GM12875 (cell line): ENCODE data around the gene NHLRC2.

Source experiments
- H3K4me3 ChIP-seq: one replicate; pipeline ENCODE4 v1.5.1; 2011; ENCODE audit warnings: low read depth, low read length, control low read depth
- TF ChIP-seq, protein P1 (sequence below): IDR thresholded peaks from 2 replicates; pipeline ENCODE4 v1.5.1; 2011; ENCODE audit warnings: low read depth, mild to moderate bottlenecking, control low read depth, inconsistent platforms, low read length, moderate library complexity, borderline replicate concordance; ENCODE audit not compliant: insufficient read depth

The NHLRC2 gene

DNA sequence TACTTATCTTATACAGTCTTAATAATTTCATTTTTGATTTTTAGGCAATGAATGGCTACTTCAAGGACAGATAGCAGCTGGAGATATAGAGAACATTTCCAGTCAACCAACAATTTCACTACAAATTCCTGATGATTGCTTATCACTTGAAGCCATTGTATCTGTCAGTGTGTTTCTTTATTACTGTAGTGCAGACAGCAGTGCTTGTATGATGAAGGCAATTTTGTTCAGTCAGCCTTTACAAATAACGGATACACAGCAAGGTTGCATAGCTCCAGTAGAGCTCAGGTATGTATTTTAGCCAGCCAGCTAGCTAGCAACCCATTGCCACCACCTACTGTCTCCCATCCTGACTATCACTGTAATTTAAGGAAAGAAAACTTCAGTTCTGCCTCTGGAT, 53.8 kb downstream of the NHLRC2 start:
- TF ChIP-seq, protein P1, sequence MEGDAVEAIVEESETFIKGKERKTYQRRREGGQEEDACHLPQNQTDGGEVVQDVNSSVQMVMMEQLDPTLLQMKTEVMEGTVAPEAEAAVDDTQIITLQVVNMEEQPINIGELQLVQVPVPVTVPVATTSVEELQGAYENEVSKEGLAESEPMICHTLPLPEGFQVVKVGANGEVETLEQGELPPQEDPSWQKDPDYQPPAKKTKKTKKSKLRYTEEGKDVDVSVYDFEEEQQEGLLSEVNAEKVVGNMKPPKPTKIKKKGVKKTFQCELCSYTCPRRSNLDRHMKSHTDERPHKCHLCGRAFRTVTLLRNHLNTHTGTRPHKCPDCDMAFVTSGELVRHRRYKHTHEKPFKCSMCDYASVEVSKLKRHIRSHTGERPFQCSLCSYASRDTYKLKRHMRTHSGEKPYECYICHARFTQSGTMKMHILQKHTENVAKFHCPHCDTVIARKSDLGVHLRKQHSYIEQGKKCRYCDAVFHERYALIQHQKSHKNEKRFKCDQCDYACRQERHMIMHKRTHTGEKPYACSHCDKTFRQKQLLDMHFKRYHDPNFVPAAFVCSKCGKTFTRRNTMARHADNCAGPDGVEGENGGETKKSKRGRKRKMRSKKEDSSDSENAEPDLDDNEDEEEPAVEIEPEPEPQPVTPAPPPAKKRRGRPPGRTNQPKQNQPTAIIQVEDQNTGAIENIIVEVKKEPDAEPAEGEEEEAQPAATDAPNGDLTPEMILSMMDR, result no peak
- no peak overlapping the region for H3K4me3 ChIP-seq

DNA sequence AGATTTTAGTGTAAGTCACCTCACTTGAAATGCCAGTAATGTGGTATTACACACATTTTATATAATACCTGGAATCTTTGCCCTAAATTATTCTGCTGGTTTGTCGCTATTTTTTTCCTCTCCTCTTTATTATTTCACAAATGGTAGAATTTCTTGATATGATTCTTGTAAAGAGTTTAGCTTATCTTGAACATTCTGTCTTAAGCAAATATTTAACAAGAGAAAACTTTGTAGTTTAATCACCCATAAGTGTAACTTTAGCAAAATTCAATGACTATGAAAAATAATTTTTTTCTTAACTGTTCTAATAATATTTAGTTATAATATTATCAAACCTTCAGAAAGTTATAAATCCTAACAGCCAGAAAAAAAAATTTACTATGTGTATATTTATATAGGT, 56.7 kb downstream of the NHLRC2 start:
- TF ChIP-seq, protein P1, result no peak

DNA sequence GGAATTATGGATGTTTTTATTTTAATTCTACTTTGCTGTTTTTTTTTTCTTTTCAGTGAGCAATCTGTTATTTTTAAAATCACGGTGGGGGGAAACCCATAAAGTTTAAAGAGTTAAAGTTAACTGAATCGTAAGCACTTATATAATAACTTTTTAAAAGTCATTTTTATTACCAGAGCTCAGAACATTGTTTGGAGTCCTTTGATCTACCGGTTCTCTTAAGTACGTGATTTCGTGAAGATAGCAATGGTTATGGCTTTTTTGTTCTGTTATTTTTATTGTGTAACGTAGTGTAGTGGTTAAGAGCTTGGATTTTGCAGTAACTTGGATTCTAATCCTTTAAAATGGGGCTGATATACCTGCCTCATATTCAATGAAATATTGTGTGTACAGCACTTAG, 57.4 kb downstream of the NHLRC2 start:
- H3K4me3 ChIP-seq, result no peak overlapping the region
- TF ChIP-seq, protein P1, result no peak

More for the DNA sequence above, 56.7 kb downstream of the NHLRC2 start:
- no peak overlapping the region for H3K4me3 ChIP-seq

DNA sequence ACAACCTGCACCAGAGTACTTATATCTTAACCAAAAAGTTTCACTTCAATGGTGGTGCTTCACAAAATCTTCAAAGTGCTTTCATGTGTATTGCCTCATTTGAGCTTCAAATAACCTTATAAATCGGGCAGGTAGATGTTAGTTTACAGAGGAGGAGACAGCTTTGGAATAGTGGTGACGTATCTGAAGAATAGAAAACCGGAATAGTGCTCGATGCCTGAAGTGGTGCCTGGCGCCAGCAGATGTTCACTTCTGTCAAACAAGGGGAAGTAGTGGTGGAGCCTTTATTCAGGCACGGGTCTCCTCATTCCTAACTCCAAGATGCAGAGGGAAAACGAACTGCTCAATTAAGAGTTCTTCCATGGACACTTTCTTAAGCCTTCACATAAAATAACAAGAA, 58.1 kb downstream of the NHLRC2 start:
- no peak overlapping the region for H3K4me3 ChIP-seq
- TF ChIP-seq, protein P1, result no peak

DNA sequence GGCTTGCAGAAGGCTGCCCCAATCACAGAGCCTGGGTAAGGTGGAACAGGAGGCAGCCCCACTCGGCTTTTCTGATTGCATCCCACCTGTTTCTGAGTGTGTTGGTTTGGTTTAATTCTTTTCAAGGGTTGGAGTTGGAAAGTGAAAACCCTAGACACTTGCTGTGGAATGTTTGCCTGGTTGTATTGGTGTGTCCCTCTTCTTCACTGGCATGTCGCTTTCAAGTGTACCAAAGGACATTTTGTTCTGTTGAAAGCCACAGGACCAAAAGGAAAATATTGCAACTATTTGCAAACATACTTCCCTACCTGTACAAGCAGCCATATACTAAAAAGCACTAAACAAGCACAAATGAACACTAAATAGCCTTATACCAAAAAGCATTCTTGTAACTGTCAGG, 60.5 kb downstream of the NHLRC2 start:
- TF ChIP-seq, protein P1, result no peak
- no peak overlapping the region for H3K4me3 ChIP-seq

DNA sequence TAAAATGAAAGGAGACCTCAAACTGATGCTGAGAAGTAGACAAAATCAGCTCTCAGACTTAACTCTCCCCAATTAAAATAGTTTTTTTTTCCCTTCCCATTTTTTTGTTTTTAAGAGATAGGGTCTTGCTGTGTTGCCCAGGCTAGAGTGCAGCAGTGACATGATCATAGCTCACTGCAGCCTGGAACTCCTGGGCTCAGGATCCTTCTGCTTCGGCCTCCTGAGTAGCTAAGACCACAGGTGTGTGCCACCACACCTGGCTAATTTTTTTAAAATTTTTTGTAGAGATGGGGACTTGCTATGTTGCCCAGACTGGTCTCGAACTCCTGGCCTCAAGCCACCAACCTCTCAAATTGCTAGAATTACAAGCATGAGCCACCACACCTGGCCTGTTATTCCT, 61.1 kb downstream of the NHLRC2 start:
- no peak overlapping the region for H3K4me3 ChIP-seq
- TF ChIP-seq, protein P1, result no peak

DNA sequence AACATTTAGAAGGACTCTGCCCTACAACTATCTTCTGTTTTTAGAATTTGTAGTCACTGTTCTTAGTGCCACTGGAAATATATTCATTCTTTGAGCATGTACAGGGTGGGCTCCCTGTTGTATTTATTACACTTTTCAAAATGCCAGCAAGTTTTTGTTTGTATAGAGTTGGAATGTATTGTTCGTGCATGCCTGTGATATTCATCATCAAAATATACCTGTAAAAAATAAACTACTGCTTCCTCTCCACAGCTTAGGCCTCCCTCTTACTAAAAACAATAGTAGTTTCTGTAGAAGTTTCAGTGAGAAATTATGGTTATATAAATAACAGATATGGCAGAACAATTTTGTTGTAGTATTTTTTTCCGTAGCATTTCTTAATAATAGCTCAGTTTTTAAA, 61.6 kb downstream of the NHLRC2 start:
- H3K4me3 ChIP-seq, result no peak overlapping the region
- TF ChIP-seq, protein P1, result no peak
